ENCODE measurements around the gene SH3PXD2B. TPM values are rescaled to one million over a fixed set of nuclear protein-coding genes. Genes with fewer than 3 reads are reported as not detected.
"Not testable (repeated sequence)": the region's sequence is repeated elsewhere in the genome, so short reads cannot be mapped to it uniquely, and the experiment has no call there.

Gene SH3PXD2B
- total RNA-seq, 4 donors from 2014 or later: 13.7 to 27.1 (median 21.1) TPM

- 95 to 99% methylated on average over 10 of the region's 10 CpGs for WGBS, 2 donors
- Histone ChIP-seq H3K27ac (no peak overlapping the region), H3K27me3 (no peaks in the 10 kb centered on the region), H3K36me3 (peaks cover 10 to 18% of the 10 kb centered on the region in 2 donors), H3K9me3 (no peaks in the 10 kb centered on the region), H3K4me3 (replicated peaks in 1 of 3) (no peak overlapping the region), H3K4me1 (no peaks in the 10 kb centered on the region)
- TF ChIP-seq POLR2A (IDR thresholded peaks at IDR 0.05) (no peak), CTCF (IDR thresholded peaks at IDR 0.05) (no peak)
- intact Hi-C loops (cut with DNase I): no loop called here
- no peak for DNase-seq
Observed at GRCh38 chr5:172356527-172356926, 97.8 kb downstream of the SH3PXD2B start.

- no peak overlapping the region for H3K4me3 ChIP-seq (replicated peaks in 1 of 3)
- H3K4me1 ChIP-seq: no peaks in the 10 kb centered on the region
- 91 to 93% methylated on average over 4 of the region's 4 CpGs for WGBS, 2 donors
- DNase-seq: no peak
- TF ChIP-seq POLR2A (IDR thresholded peaks at IDR 0.05) (no peak), CTCF (IDR thresholded peaks at IDR 0.05) (no peak)
- H3K27me3 ChIP-seq: no peaks in the 10 kb centered on the region
- no peaks in the 10 kb centered on the region for H3K9me3 ChIP-seq
- peaks cover 10 to 18% of the 10 kb centered on the region in 2 donors for H3K36me3 ChIP-seq
- intact Hi-C loops (cut with DNase I): no loop called here
- no peak overlapping the region for H3K27ac ChIP-seq
Observed at GRCh38 chr5:172356047-172356446, 98.3 kb downstream of the SH3PXD2B start.

DNA sequence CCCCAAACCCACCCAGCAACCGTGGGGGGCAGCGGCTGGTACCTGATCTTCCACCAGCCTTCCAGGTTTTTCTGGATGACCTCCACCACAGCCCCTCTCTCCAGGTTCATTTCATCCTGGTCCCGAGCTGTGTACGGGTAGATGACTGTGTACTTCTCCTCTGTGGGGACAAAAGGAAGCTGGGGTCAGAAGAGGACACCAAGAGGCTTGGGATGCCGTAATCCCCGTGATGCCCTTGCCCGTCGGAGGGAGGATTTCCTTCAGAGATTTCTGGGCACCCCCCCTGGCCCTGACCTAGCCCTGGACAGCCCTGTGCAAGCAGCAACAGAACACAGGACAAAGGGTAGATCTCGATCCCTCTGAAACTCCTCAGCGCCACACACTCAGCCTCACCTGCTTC is 100.5 kb downstream of the SH3PXD2B start:
- intact Hi-C loops (cut with DNase I): no loop called here
- H3K4me3 ChIP-seq (replicated peaks in 1 of 3): no peak overlapping the region
- peaks cover 16 to 34% of the 10 kb centered on the region in 2 donors for H3K36me3 ChIP-seq
- no peaks in the 10 kb centered on the region for H3K4me1 ChIP-seq
- TF ChIP-seq CTCF (IDR thresholded peaks at IDR 0.05) (no peak), POLR2A (IDR thresholded peaks at IDR 0.05) (no peak)
- no peak overlapping the region for H3K27ac ChIP-seq
- no peaks in the 10 kb centered on the region for H3K27me3 ChIP-seq
- no peaks in the 10 kb centered on the region for H3K9me3 ChIP-seq
- DNase-seq: no peak
- WGBS, 2 donors: 89 to 91% methylated on average over 10 of the region's 10 CpGs

DNA sequence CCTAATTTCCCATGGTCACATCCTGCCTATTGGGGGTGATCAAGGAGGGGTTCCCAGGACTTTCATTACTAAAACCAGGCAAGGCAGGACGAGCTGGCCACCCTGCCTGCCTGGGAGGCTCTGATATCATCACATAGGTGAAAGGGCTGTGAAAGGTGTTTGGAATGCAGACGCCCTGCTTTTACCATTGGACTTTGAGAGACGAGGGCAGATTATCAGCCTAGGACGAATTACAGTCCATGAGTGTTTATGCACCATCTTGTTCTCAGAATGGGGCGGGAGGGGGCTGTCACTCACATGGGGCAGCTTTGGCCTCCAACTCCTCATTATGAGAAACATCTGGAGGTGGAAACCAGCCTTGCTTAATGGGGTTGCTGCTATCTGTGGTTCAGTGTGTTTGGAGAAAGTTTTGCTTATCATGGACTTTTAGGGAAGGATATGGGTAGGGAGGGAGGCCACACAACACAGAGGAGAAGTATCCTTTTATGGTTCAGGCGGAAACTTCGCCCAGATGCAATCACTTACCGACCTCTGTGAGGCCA is 101.0 kb downstream of the SH3PXD2B start:
- no peaks in the 10 kb centered on the region for H3K4me1 ChIP-seq
- no peaks in the 10 kb centered on the region for H3K27me3 ChIP-seq
- intact Hi-C loops (cut with DNase I): no loop called here
- peaks cover 11 to 33% of the 10 kb centered on the region in 2 donors for H3K36me3 ChIP-seq
- no peaks in the 10 kb centered on the region for H3K9me3 ChIP-seq
- WGBS, 2 donors: 85 to 94% methylated on average over 8 of the region's 8 CpGs
- no peak overlapping the region for H3K27ac ChIP-seq
- no peak for DNase-seq
- no peak for TF ChIP-seq POLR2A (IDR thresholded peaks at IDR 0.05)
- no peak for TF ChIP-seq CTCF (IDR thresholded peaks at IDR 0.05)
- H3K4me3 ChIP-seq (replicated peaks in 1 of 3): no peak overlapping the region

- H3K4me1 ChIP-seq; H3K27me3 ChIP-seq; intact Hi-C loops (cut with DNase I); DNase-seq; H3K9me3 ChIP-seq; H3K27ac ChIP-seq; H3K4me3 ChIP-seq (replicated peaks in 1 of 3): not testable (repeated sequence)
- H3K36me3 ChIP-seq: peaks cover 8 to 33% of the 10 kb centered on the region in 2 donors
- WGBS, 2 donors: 93 to 96% methylated on average over 7 of the region's 7 CpGs
Observed at GRCh38 chr5:172352526-172352925, 101.8 kb downstream of the SH3PXD2B start.

All from thyroid gland (tissue), 4 donors.